IPS-NIHi11 (cell line): ENCODE results near the gene STAB1.
"Not testable (repeated sequence)": the region's sequence is repeated elsewhere in the genome, so short reads cannot be mapped to it uniquely, and the experiment has no call there.

Experiments used
- DNase-seq: peaks from one replicate; pipeline ENCODE4 v3.0.0; 2012; ENCODE audit warnings: mixed read lengths, low spot score

STAB1 gene

DNA sequence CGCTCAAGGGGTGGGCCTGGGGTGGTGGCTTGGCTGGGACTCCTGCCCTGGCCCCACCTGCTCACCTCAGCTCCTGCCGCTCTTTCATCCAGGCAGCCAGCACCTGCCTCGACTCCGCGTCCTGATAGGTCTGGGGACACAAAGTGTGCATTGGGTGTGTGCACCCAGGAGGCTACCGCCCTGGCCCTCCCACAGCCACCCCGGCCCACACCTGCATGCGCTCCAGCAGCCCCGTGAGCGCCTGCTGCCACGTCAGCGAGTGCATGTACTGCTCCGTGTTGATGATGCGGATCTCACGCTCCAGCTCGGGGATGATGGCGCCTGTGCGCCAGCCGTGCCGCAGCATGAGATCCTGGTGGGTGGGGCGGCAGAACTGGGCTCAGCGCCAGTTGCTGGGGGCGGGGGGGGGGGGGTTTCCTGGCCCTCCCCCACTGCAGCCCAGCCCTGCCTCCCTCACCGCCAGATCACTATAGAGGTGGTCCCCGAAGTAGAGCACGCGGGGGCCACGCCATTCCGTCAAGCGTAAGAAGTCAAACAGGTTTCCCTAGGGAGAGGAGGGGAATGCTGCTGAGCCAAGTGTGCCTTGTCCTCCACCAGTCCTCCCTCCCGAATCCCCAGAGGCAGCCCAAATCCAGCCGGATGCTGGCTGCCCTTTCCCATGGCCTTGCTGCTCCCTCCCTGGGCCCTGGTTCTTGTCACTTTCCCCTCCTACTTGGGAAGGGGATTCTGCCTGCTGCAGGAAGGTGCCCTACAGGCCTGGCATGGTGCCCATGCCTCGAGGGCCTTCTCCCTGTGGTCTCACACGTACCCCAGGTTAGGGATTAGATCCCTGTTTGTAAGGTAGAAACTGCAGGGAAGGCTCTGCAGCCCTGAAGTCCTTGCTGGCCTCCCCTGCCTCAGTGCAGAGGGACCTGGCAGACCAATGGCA lies 29.9 kb downstream of the STAB1 start:
- DNase-seq, result peak; percentile 19

DNA sequence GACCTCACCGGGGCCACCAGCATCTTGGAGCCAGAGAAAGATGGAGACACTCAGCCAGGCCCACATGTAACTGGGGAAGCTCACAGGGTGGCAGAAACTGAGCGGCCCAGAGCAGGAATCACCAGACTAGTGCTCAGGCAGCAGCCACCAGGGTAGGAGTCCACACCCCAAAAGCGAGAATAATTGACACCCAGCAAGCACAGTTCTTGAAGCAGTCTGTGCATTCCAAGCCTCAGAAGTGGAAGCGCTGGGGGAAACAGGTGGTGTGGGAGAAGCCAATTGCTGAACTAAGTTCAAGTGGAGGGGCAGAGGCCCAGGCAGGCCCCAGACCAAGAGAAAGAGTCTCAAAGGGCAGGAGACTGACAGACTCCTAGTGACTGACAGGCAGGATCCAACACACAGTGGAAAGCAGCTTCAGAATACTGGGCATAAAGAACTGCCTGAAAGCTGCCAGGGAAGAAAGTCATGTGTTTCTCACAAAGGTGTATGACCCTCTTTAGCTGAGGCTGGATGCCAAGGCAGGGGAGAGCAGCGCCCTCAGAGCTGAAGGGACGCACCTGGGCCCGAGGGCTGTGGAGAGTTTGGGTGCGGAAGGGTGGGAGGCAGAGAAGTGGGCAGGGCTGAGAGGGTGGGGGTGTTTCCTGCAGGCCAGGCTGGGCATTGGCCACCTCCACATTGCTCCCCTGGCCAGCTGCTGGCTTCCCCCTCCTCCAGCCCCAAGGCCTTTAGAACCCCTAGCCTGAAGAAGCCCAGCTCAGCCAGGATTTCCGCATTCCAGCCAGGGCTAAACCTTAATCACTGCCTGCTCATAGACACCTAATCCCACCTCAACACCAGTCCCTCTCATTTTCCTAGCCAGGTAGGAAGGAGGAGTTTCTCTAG lies 30.8 kb downstream of the STAB1 start:
- peak; percentile 8 for DNase-seq

GRCh38 chr3:52526671-52527038 lies 31.5 kb downstream of the STAB1 start:
- not testable (repeated sequence) for DNase-seq

- DNase-seq, result no peak
Measured at GRCh38 chr3:52527039-52527731, 32.0 kb downstream of the STAB1 start.

GRCh38 chr3:52527732-52528585 lies 32.8 kb downstream of the STAB1 start:
- DNase-seq, result no peak

GRCh38 chr3:52528586-52529375 lies 33.6 kb downstream of the STAB1 start:
- peak; percentile 17 for DNase-seq

DNA sequence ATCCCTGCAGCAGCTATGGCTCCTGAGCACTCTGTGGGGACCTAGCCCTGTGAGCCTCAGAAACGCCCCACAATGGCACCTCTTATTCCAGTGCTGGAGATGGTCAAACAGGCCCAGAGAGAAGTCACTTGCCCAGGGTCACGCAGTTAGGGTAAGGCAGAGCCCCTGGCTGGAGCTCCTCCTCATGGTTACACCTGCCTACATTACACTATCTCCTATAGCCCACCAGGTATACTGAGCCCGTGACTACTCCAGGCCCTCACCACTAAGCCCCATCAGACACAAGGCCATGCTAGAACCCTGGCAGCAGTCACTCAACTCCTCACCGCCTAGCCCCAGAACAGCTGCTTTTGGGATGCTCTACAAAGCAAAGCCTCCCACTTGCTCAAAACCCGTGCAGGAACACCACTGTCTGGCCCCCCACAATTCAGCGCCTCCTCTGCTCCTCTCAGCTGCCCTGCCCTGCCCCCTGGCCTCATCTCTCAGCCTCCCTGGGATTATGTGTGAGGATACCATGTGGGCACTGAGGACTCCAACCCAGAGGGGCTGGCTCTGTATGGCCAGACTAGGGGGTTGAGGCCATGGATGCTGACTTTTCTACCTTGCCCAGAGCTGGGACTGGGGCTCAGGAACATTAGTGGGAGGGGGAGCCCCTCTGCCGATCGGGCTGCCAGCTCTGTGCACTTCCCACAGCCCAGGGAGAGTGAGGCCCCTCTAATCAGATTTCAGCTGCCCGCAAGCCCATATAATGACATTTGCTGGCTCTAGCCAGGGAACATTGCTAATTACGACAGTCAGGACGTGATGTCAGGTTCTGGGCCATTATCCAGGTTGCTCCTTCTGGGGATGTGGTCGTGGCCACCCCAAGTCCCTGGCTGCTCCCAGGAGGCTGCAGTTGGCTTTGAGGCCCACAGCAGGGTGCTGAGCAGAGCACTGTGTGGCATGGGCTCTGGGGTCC lies 34.5 kb downstream of the STAB1 start:
- DNase-seq, result no peak

GRCh38 chr3:52530918-52531826 lies 36.0 kb downstream of the STAB1 start:
- DNase-seq, result no peak

- DNase-seq, result no peak
Measured at GRCh38 chr3:52531860-52532516, 36.9 kb downstream of the STAB1 start.

DNA sequence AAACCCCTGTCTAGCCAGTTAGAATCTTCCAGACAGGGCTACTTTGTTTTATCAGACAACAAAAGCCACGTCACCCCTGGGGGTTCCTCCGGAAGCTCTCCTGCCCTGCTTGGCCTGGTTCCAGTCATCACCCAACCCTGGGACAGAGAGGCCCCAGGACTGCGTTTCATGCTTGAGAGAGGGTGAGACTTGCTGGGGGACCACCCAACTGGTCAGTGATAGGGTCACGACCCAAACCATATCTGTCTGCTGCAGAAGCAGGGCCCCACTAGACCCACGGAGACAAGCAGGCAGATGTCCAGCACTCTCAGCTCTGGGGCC lies 37.3 kb downstream of the STAB1 start:
- no peak for DNase-seq

DNA sequence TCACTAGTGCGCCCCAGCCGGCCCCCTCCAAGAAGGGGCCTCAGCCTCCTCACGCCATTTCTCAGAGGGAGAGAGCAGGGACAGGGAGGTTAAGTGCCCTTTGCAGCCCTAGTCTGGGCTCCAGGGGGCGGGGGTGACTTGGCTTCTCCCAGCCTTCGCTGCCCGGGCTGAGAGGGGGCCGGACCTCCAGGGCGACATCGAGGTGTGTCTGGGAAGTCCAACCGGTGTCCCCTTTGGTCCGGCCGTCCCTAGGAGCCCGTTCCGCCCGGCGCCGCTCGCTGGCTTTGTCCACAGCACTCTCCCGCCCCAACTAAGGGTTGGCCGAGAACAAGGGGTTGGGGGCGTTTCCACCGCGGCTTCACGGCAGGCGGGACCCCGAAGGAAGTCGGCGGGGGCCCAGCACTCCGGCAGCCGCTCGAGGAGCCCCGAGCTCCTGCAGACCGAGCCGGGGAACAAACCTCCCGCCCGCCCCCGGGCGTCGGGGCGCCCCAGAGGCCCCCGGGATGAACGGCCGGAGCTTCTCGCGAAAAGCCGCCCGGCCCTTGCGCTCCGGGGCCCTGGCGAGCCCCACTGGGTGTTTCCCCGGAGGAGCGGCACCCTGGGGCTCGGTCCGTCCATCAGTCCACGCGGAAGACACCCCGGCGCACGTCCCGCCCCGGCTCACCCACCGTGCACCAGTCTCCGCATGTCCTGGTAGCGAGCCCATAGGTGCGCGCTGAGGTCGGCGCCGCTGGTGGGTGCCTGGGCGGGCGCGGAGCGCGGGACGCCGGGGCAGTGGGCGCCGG lies 37.9 kb downstream of the STAB1 start:
- peak; percentile 66 for DNase-seq

GRCh38 chr3:52533623-52534280 lies 38.6 kb downstream of the STAB1 start, which contains the start of gene NT5DC2:
Gene NT5DC2, minus strand, starts transcription at chr3:52533857. Its CDS starts 120 bp downstream, at chr3:52533737.
- peak; percentile 96 for DNase-seq

GRCh38 chr3:52534281-52535183 lies 39.4 kb downstream of the STAB1 start:
- no peak for DNase-seq

- DNase-seq, result no peak
Measured at GRCh38 chr3:52535411-52536111, 40.4 kb downstream of the STAB1 start.

DNA sequence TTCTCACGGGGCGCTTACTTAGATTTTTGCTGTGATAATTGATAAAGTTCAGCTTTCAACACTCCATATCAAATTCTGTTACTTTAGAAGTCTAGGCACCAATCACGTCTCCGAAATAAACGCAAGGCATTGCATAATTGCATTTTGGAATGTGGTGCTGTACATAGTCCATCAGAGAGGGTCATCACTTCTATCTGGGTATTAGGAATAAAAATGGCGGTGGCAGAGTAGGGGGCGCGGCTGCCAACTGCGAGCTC lies 40.9 kb downstream of the STAB1 start:
- DNase-seq, result no peak
